Right atrium auricular region (tissue), 2 donors: Measurements from ENCODE around the gene ATP11A. TPM values are rescaled to one million over a fixed set of nuclear protein-coding genes. Genes with fewer than 3 reads are reported as not detected.

ENCODE experiments used
- DNase-seq: peaks from one replicate; pipeline ENCODE4 v3.0.0-alpha.2; 2019; ENCODE audit warnings: low spot score
- H3K27ac ChIP-seq, 2 donors: fragments of 200-600 bp; sonication (generic); 1 replicate in 1 of 2; 2 replicates in 1 of 2; pipeline ENCODE4 v1.5.1; 2016 to 2019
- H3K27me3 ChIP-seq, 2 donors: fragments of 200-600 bp; sonication (generic); one replicate each; pipeline versions ENCODE4 v1.5.1 to v1.6.0; 2017 to 2019
- H3K36me3 ChIP-seq: fragments of 200-600 bp; sonication (generic); one replicate; pipeline ENCODE4 v1.5.1; 2016
- H3K4me1 ChIP-seq, 2 donors: fragments of 200-600 bp; sonication (generic); one replicate each; pipeline versions ENCODE4 v1.5.1 to v1.6.0; 2017 to 2019
- H3K4me3 ChIP-seq, 2 donors: fragments of 200-600 bp; sonication (generic); 1 replicate in 1 of 2; 2 replicates in 1 of 2; pipeline ENCODE4 v1.5.1; 2017 to 2019; ENCODE audit warnings: mild to moderate bottlenecking in 1 of 2, moderate library complexity in 1 of 2
- H3K9me3 ChIP-seq, 2 donors: fragments of 200-600 bp; sonication (generic); one replicate each; pipeline ENCODE4 v1.5.1; 2019
- CTCF ChIP-seq, 2 donors: fragments of 200-600 bp; sonication (generic); IDR thresholded peaks; one replicate each; pipeline ENCODE4 v1.5.1; 2019; ENCODE audit warnings: antibody characterized with exemption in 2 of 2
- total RNA-seq, 2 donors: library from RNA; depleted of rRNA; stranded (reverse); fragments of >200 nt; gene quantifications; one replicate each; pipeline ENCODE4 v1.1.0, GENCODE V29; 2016

The ATP11A gene
- total RNA-seq, 2 donors from 2014 or later, result 31.8 to 48.6 TPM

- peaks cover 0 to 62% of the 10 kb centered on the region in 2 donors for H3K4me1 ChIP-seq
These were observed 87.1 kb downstream of the ATP11A start for GRCh38 chr13:112776971-112777370.

GRCh38 chr13:112777637-112778406, 88.0 kb downstream of the ATP11A start:
- Histone ChIP-seq H3K36me3 (no peaks in the 10 kb centered on the region), H3K4me3 (no peak overlapping the region), H3K9me3 (no peaks in the 10 kb centered on the region), H3K4me1 (peaks cover 0 to 62% of the 10 kb centered on the region in 2 donors), H3K27me3 (no peaks in the 10 kb centered on the region), H3K27ac (no peak overlapping the region)
- peak; percentile 56 for DNase-seq
- no peak for TF ChIP-seq CTCF (IDR thresholded peaks at IDR 0.05)

More at GRCh38 chr13:112776971-112777370, 87.1 kb downstream of the ATP11A start:
- H3K36me3 ChIP-seq, result no peaks in the 10 kb centered on the region
- peak; percentile 46 for DNase-seq
- no peak overlapping the region for H3K4me3 ChIP-seq
- H3K27ac ChIP-seq, result no peak overlapping the region
- H3K27me3 ChIP-seq, result no peaks in the 10 kb centered on the region
- no peaks in the 10 kb centered on the region for H3K9me3 ChIP-seq
- TF ChIP-seq CTCF (IDR thresholded peaks at IDR 0.05), result no peak

- Histone ChIP-seq H3K9me3 (no peaks in the 10 kb centered on the region), H3K36me3 (no peaks in the 10 kb centered on the region), H3K4me1 (peaks cover 0 to 50% of the 10 kb centered on the region in 2 donors), H3K27ac (no peak overlapping the region), H3K4me3 (no peak overlapping the region), H3K27me3 (no peaks in the 10 kb centered on the region)
- peak; percentile 54 for DNase-seq
- TF ChIP-seq CTCF (IDR thresholded peaks at IDR 0.05), result no peak
These were observed 90.2 kb downstream of the ATP11A start for GRCh38 chr13:112779856-112780604.

- Histone ChIP-seq H3K36me3 (no peaks in the 10 kb centered on the region), H3K27ac (peak overlapping the region; percentile 57 to 73), H3K9me3 (no peaks in the 10 kb centered on the region), H3K27me3 (no peaks in the 10 kb centered on the region), H3K4me3 (no peak overlapping the region), H3K4me1 (peaks cover 0 to 43% of the 10 kb centered on the region in 2 donors)
- no peak for TF ChIP-seq CTCF (IDR thresholded peaks at IDR 0.05)
- DNase-seq, result peak; percentile 53
These were observed 91.4 kb downstream of the ATP11A start for GRCh38 chr13:112781287-112781686.

GRCh38 chr13:112781881-112782361, 92.1 kb downstream of the ATP11A start:
- H3K36me3 ChIP-seq, result no peaks in the 10 kb centered on the region
- DNase-seq, result peak; percentile 63
- no peak overlapping the region for H3K4me3 ChIP-seq
- TF ChIP-seq CTCF (IDR thresholded peaks at IDR 0.05), result no peak
- H3K4me1 ChIP-seq, result peaks cover 0 to 37% of the 10 kb centered on the region in 2 donors
- no peaks in the 10 kb centered on the region for H3K27me3 ChIP-seq
- peak overlapping the region; percentile 57 to 73 for H3K27ac ChIP-seq
- no peaks in the 10 kb centered on the region for H3K9me3 ChIP-seq
